HTERT RPE-1 (cell line): ENCODE data around the gene ABHD3.
"Not testable (repeated sequence)": the region's sequence is repeated elsewhere in the genome, so short reads cannot be mapped to it uniquely, and the experiment has no call there.

Experiments
- in situ Hi-C: fragments of 300-500 bp; cut with MboI; formaldehyde crosslinking; loops from 4 replicates; pipeline ENCODE4 v1.14.3; 2020; ENCODE audit warnings: low sequenced_read_pairs

ABHD3 gene, protein sequence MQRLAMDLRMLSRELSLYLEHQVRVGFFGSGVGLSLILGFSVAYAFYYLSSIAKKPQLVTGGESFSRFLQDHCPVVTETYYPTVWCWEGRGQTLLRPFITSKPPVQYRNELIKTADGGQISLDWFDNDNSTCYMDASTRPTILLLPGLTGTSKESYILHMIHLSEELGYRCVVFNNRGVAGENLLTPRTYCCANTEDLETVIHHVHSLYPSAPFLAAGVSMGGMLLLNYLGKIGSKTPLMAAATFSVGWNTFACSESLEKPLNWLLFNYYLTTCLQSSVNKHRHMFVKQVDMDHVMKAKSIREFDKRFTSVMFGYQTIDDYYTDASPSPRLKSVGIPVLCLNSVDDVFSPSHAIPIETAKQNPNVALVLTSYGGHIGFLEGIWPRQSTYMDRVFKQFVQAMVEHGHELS

DNA sequence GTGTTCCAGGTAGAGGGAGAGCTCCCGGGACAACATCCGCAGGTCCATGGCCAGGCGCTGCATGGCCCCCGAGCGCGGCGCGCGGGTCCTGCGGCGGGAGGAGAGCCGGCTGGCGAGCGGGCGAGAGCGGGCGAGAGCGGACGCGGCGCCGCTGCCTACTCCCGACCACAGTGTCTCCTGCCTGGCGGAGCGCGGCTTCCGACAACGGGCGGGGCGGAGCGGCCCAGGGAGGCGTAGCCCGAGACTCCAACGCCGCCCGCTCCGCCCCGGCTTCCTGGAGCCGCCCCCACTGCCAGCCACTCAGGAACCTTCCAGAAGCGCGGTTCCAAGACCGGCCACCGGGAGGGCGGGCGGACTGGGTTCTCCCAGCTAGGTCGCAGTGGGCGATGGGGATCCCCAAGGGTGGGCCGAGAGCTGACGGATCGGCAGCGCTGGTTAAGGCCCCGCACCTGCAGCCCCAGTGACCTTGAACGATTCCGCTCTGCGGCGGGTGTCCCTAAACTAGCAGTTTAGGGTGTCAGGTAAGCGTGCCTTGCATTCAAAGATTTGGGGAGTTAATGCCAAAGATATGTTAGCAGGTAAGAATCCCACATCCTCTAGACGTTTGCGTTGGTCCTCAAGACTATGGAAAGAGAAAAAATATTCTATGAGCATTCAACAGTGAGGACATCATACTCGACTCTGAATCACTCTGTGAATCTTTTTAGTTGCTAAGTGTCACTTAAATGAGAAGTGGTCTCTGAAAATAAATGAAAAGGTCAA lies at the start of gene ABHD3:
Gene ABHD3, minus strand, starts transcription at position 172 of the 762 bp plus-strand sequence. Its CDS starts 109 bp downstream, at position 63.
- in situ Hi-C loops, result no loop called here

- in situ Hi-C loops, result no loop called here
Observed at GRCh38 chr18:21747764-21748693, 43.5 kb upstream of the ABHD3 start.

GRCh38 chr18:21747268-21747667 lies 42.7 kb upstream of the ABHD3 start:
- in situ Hi-C loops, result no loop called here

GRCh38 chr18:21745231-21745630 lies 40.7 kb upstream of the ABHD3 start:
- in situ Hi-C loops, result no loop called here

GRCh38 chr18:21743166-21743832 lies 38.7 kb upstream of the ABHD3 start:
- in situ Hi-C loops, result no loop called here

GRCh38 chr18:21742315-21742687 lies 37.7 kb upstream of the ABHD3 start:
- in situ Hi-C loops, result no loop called here

DNA sequence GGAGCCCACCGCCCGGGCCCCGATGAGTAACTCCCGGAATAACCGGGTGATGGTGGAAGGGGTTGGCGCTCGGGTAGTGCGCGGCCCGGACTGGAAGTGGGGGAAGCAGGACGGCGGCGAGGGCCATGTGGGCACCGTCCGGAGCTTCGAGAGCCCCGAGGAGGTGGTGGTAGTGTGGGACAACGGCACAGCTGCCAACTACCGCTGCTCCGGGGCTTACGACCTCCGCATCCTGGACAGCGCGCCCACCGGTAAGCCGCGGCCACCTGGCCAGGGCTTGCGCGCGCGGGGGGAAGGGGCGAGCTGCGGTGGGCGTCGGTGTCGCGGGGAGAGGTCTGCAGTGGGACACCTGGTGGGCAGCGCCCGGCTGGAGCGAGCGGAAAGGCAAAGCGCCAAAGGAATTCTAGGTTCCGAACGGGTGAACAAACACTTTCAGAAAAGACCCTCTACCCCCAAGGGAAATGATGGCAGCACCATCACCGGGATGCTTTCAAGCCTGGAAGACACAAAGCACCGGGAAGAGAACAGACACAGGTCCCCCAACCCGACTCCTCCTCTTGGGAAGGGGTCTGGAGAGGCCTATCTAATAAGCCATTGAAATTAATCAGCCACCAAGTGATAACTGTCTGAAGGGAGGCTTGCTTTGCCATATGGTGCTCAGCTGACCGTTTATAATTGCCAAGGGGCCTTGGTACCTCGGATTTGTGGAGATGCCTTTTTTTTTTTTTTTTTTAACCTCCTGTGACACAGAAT lies 37.2 kb upstream of the ABHD3 start:
- in situ Hi-C loops, result no loop called here

GRCh38 chr18:21741312-21741561 lies 36.7 kb upstream of the ABHD3 start:
- in situ Hi-C loops, result no loop called here

GRCh38 chr18:21740538-21741311 lies 36.2 kb upstream of the ABHD3 start, which contains the start of gene MIB1:
MIB1 (plus strand) TSS chr18:21740792; CDS start chr18:21741584, 792 bp downstream.
- in situ Hi-C loops, result no loop called here

GRCh38 chr18:21739604-21740537 lies 35.3 kb upstream of the ABHD3 start:
- in situ Hi-C loops, result no loop called here

GRCh38 chr18:21736926-21737325 lies 32.4 kb upstream of the ABHD3 start:
- in situ Hi-C loops, result not testable (repeated sequence)

DNA sequence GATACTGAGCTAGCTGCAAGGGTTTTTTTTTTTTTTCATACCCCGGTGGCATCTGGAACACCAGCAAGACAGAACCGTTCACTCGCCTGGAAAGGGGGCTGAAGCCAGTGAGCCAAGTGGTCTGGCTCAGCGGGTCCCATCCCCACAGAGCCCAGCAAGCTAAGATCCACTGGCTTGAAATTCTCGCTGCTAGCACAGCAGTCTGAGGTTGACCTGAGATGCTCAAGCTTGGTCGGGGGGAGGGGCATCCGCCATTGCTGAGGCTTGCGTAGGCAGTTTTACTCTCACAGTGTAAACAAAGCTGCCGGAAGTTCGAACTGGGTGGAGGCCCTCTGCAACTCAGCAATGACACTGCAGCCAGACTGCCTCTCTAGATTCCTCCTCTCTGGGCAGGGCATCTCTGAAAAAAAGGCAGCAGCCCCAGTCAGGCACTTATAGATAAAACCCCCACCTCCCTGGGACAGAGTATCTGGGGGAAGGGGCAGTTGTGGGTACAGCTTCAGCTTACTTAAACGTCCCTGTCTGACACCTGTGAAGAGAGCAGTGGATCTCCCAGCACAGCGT lies 31.0 kb upstream of the ABHD3 start:
- in situ Hi-C loops, result no loop called here

DNA sequence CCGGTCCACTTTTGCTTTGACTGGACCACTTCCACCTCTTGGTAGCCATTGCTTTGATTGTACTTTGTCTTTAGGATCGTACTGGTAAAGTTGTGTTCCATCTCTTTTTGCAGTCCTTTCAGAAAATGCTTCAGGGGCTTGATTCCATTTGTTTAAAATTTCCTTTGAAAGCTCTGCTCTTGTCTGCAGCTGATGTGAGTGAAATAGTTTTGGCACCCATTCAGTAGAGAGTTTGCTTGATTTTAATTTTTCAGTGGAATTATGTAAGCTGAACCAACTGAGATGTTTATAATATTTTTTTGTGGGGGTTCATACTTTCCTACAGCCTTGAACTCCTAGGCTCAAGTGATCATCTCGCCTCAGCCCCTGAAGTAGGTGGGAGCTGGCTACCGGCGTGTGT lies 28.4 kb upstream of the ABHD3 start:
- in situ Hi-C loops, result no loop called here

DNA sequence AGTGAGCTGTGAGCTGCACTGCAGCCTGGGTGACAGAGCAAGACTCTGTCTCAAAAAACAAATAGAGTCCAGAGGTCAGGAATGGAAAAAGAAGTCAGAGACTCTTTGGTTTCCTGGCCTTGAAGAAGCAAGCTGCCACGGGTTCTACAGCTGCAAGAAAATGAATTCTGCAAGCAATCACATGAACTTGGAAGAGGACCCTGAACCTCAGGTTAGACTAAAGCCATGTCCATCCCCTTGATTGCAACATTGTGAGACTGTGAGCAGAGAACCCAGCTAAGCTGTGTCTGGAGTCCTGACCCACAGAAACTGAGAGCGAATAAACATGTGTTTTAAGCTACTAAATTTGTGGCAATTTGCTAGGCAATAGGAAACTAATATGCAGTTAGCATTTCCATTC lies 23.1 kb upstream of the ABHD3 start:
- in situ Hi-C loops, result no loop called here

DNA sequence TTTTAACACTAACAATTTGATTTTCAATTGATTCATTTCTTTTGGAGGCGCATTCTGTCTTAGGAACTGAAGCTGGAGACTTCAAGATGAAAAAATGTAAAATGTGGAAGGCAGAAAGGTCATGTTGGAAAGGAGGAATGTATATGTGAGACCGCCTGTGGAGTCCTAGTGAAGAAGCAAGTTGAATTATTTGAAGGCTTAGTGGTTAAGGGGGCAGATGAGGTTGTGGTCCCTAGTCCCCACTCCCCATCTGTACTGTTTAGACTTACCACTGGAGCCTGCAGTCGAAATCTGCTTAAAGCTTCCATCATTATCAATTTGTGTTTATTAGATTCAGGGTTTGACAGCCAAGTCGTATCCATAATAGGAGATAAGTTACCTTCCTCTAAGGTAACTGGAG lies 20.6 kb upstream of the ABHD3 start:
- in situ Hi-C loops, result no loop called here

DNA sequence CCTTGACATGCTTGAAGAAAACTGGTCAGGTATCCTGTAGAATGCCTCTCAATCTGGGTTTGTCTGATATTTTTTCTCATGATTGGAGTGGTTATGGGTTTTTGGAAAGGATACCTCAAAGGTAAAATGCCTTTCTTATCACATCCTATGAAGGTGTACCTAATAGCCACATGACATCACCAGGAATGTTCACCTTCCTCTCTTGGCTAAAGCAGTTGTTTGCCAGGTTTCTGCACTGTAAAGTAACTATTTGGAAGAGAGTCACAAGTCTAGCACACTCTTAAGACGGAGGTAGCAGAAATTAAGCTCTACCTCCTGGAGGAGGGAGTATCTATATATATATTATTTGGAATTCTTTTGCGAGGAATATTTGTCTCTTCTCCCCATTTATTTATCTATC lies 18.1 kb upstream of the ABHD3 start:
- in situ Hi-C loops, result no loop called here

DNA sequence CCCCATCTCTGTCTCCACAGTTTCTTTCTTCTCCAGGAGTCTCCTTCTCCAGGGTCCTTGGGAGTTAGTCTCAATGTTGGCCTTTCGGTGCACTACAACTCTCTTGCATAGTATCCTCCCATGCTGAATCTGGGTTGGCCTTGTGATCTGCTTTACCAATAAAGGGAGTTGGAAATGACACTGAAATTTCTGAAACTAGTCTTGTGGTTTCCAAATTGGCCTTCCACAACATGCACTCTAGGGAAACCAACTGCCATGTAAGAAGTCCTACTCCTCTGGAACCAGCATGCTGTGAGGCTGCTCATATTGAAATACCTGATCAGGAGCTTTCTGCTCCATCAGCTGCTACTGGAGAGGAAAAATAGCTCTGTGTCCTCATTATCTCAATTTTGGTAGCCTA lies 9.9 kb upstream of the ABHD3 start:
- in situ Hi-C loops, result no loop called here

DNA sequence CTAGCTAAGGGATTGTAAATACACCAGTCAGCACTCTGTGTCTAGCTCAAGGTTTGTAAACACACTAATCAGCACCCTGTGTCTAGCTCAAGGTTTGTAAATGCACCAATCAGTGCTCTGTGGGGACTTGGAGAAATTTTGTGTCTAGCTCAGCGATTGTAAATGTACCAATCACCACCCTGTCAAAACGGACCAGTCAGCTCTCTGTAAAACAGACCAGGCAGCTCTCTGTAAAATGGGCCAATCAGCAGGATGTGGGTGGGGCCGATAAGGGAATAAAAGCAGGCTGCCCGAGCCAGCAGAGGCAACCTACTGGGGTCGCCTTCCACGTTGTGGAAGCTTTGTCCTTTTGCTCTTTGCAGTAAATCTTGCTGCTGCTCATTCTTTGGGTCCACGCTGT lies 2.6 kb upstream of the ABHD3 start:
- in situ Hi-C loops, result not testable (repeated sequence)
